Measurements from ENCODE around the gene TMEM255A.

DNA sequence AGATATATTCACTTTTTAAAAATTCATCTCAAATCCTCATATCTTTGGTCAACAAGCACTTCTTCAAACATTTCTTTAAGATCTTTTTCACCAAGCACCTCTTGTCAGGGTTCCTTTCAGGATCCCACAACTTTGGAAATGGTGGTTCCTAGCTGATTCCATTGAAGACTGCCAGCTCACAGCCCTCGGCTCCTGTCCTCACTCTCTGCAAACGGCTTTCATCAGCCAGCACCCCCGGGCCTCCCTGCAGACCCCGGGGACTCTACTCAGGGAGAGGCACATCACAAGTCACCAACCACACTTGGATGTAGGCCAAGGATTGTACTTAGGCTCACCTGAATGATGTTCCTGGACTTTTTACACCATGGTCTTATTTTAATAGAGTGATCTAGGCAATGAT lies 40.7 kb downstream of the TMEM255A start:
- no peak for TF ChIP-seq EP300 (IDR thresholded peaks at IDR 0.05; ENCODE audit: borderline replicate concordance in 1 of 2, low read depth in 1 of 2, low read length in 1 of 2)
- TF ChIP-seq, protein P1, sequence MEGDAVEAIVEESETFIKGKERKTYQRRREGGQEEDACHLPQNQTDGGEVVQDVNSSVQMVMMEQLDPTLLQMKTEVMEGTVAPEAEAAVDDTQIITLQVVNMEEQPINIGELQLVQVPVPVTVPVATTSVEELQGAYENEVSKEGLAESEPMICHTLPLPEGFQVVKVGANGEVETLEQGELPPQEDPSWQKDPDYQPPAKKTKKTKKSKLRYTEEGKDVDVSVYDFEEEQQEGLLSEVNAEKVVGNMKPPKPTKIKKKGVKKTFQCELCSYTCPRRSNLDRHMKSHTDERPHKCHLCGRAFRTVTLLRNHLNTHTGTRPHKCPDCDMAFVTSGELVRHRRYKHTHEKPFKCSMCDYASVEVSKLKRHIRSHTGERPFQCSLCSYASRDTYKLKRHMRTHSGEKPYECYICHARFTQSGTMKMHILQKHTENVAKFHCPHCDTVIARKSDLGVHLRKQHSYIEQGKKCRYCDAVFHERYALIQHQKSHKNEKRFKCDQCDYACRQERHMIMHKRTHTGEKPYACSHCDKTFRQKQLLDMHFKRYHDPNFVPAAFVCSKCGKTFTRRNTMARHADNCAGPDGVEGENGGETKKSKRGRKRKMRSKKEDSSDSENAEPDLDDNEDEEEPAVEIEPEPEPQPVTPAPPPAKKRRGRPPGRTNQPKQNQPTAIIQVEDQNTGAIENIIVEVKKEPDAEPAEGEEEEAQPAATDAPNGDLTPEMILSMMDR (IDR thresholded peaks at IDR 0.05) = no peak
- TF ChIP-seq EZH2phosphoT487 (IDR thresholded peaks at IDR 0.05; ENCODE audit: borderline replicate concordance, low read depth) = no peak
- no peak for TF ChIP-seq SMC3 (IDR thresholded peaks at IDR 0.05; ENCODE audit: low read depth, low read length)
- TF ChIP-seq POLR2AphosphoS5 (IDR thresholded peaks at IDR 0.05; ENCODE audit: low read depth, low read length) = no peak
- no peak for TF ChIP-seq TEAD4 (IDR thresholded peaks at IDR 0.05; ENCODE audit: borderline replicate concordance, insufficient read depth)
- no peak for TF ChIP-seq RAD21 (IDR thresholded peaks at IDR 0.05; ENCODE audit: low read length)
- no peak for TF ChIP-seq NRF1 (IDR thresholded peaks at IDR 0.05; ENCODE audit: low read depth, low read length)
- no peak for TF ChIP-seq GABPA (IDR thresholded peaks at IDR 0.05; ENCODE audit: low read depth)
- TF ChIP-seq JUND (IDR thresholded peaks at IDR 0.05) = no peak
- TF ChIP-seq MAX (IDR thresholded peaks at IDR 0.05; ENCODE audit: low read depth) = no peak
- no peak for TF ChIP-seq NFIC (IDR thresholded peaks at IDR 0.05; ENCODE audit: borderline replicate concordance)
- TF ChIP-seq GATA2 (CRISPR knock-in tag; IDR thresholded peaks at IDR 0.05) = no peak
- no peak for TF ChIP-seq YY1 (IDR thresholded peaks at IDR 0.05; ENCODE audit: low read depth)
